ENCODE data around the gene KCNH1. TPM values are rescaled to one million over a fixed set of nuclear protein-coding genes. Genes with fewer than 3 reads are reported as not detected.

Gene KCNH1
- total and polyA plus RNA-seq, 2 experiments from 2014 or later, result 0.28 TPM; not detected in 1

DNA sequence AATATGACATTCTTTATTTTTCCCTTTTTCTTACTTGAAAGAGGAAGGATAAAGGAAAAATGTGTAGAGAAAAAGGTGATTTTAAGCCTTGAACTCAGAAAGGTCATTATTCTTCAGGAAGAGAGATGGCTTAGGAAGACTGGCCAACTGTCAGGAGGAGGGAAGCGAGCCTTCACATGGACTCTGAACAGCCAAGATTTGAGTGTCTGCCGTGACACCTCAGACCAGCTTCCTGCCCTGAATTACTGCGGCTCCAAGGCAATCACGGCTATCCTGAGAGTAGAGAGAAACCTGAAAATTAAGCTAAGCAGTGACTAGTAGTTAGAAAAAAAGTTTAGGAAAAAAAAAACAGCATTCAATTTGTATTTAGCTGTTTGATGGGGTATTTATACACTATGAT lies 314.7 kb downstream of the KCNH1 start:
- Histone ChIP-seq H3K9me2 (ENCODE audit: insufficient read depth) (no peaks in the 10 kb centered on the region), H4K20me1 (replicated peaks; ENCODE audit: insufficient read depth) (no peaks in the 10 kb centered on the region), H3K4me3 (no peak overlapping the region), H3K4me1 (ENCODE audit: insufficient read depth) (no peaks in the 10 kb centered on the region), H3K27ac (ENCODE audit: low read depth) (no peak overlapping the region), H3F3A (replicated peaks; ENCODE audit: low read depth) (no peaks in the 10 kb centered on the region), H2AFZ (no peak overlapping the region), H3K27me3 (ENCODE audit: insufficient read depth) (no peaks in the 10 kb centered on the region), H3K79me2 (replicated peaks; ENCODE audit: insufficient read depth) (no peaks in the 10 kb centered on the region), H3K36me3 (ENCODE audit: insufficient read depth) (no peaks in the 10 kb centered on the region), H3K4me2 (no peak overlapping the region)
- no peak for TF ChIP-seq ZNF114 (CRISPR knock-in tag; IDR thresholded peaks at IDR 0.05)
- TF ChIP-seq POLR2AphosphoS5 (IDR thresholded peaks at IDR 0.05; ENCODE audit: low read depth), result no peak
- TF ChIP-seq ZNF331 (CRISPR knock-in tag; IDR thresholded peaks at IDR 0.05; ENCODE audit: low read depth), result no peak
- TF ChIP-seq JUNB (IDR thresholded peaks at IDR 0.05; ENCODE audit: unreplicated experiment), result no peak
- TF ChIP-seq, protein P1, sequence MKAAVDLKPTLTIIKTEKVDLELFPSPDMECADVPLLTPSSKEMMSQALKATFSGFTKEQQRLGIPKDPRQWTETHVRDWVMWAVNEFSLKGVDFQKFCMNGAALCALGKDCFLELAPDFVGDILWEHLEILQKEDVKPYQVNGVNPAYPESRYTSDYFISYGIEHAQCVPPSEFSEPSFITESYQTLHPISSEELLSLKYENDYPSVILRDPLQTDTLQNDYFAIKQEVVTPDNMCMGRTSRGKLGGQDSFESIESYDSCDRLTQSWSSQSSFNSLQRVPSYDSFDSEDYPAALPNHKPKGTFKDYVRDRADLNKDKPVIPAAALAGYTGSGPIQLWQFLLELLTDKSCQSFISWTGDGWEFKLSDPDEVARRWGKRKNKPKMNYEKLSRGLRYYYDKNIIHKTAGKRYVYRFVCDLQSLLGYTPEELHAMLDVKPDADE (IDR thresholded peaks at IDR 0.05), result no peak
- TF ChIP-seq, protein P2, sequence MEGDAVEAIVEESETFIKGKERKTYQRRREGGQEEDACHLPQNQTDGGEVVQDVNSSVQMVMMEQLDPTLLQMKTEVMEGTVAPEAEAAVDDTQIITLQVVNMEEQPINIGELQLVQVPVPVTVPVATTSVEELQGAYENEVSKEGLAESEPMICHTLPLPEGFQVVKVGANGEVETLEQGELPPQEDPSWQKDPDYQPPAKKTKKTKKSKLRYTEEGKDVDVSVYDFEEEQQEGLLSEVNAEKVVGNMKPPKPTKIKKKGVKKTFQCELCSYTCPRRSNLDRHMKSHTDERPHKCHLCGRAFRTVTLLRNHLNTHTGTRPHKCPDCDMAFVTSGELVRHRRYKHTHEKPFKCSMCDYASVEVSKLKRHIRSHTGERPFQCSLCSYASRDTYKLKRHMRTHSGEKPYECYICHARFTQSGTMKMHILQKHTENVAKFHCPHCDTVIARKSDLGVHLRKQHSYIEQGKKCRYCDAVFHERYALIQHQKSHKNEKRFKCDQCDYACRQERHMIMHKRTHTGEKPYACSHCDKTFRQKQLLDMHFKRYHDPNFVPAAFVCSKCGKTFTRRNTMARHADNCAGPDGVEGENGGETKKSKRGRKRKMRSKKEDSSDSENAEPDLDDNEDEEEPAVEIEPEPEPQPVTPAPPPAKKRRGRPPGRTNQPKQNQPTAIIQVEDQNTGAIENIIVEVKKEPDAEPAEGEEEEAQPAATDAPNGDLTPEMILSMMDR (conservative IDR thresholded peaks at IDR 0.05; ENCODE audit: low read depth in 2 of 2), result no peak
- TF ChIP-seq, protein P3, sequence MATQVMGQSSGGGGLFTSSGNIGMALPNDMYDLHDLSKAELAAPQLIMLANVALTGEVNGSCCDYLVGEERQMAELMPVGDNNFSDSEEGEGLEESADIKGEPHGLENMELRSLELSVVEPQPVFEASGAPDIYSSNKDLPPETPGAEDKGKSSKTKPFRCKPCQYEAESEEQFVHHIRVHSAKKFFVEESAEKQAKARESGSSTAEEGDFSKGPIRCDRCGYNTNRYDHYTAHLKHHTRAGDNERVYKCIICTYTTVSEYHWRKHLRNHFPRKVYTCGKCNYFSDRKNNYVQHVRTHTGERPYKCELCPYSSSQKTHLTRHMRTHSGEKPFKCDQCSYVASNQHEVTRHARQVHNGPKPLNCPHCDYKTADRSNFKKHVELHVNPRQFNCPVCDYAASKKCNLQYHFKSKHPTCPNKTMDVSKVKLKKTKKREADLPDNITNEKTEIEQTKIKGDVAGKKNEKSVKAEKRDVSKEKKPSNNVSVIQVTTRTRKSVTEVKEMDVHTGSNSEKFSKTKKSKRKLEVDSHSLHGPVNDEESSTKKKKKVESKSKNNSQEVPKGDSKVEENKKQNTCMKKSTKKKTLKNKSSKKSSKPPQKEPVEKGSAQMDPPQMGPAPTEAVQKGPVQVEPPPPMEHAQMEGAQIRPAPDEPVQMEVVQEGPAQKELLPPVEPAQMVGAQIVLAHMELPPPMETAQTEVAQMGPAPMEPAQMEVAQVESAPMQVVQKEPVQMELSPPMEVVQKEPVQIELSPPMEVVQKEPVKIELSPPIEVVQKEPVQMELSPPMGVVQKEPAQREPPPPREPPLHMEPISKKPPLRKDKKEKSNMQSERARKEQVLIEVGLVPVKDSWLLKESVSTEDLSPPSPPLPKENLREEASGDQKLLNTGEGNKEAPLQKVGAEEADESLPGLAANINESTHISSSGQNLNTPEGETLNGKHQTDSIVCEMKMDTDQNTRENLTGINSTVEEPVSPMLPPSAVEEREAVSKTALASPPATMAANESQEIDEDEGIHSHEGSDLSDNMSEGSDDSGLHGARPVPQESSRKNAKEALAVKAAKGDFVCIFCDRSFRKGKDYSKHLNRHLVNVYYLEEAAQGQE (IDR thresholded peaks at IDR 0.05; ENCODE audit: unreplicated experiment), result no peak
- no peak for TF ChIP-seq NANOG (IDR thresholded peaks at IDR 0.05; ENCODE audit: borderline replicate concordance)
- no peak for TF ChIP-seq STAT1 (IDR thresholded peaks at IDR 0.05; ENCODE audit: unreplicated experiment)
- no peak for TF ChIP-seq CREB1 (CRISPR knock-in tag; IDR thresholded peaks at IDR 0.05; ENCODE audit: low read depth)
- TF ChIP-seq, protein P4, sequence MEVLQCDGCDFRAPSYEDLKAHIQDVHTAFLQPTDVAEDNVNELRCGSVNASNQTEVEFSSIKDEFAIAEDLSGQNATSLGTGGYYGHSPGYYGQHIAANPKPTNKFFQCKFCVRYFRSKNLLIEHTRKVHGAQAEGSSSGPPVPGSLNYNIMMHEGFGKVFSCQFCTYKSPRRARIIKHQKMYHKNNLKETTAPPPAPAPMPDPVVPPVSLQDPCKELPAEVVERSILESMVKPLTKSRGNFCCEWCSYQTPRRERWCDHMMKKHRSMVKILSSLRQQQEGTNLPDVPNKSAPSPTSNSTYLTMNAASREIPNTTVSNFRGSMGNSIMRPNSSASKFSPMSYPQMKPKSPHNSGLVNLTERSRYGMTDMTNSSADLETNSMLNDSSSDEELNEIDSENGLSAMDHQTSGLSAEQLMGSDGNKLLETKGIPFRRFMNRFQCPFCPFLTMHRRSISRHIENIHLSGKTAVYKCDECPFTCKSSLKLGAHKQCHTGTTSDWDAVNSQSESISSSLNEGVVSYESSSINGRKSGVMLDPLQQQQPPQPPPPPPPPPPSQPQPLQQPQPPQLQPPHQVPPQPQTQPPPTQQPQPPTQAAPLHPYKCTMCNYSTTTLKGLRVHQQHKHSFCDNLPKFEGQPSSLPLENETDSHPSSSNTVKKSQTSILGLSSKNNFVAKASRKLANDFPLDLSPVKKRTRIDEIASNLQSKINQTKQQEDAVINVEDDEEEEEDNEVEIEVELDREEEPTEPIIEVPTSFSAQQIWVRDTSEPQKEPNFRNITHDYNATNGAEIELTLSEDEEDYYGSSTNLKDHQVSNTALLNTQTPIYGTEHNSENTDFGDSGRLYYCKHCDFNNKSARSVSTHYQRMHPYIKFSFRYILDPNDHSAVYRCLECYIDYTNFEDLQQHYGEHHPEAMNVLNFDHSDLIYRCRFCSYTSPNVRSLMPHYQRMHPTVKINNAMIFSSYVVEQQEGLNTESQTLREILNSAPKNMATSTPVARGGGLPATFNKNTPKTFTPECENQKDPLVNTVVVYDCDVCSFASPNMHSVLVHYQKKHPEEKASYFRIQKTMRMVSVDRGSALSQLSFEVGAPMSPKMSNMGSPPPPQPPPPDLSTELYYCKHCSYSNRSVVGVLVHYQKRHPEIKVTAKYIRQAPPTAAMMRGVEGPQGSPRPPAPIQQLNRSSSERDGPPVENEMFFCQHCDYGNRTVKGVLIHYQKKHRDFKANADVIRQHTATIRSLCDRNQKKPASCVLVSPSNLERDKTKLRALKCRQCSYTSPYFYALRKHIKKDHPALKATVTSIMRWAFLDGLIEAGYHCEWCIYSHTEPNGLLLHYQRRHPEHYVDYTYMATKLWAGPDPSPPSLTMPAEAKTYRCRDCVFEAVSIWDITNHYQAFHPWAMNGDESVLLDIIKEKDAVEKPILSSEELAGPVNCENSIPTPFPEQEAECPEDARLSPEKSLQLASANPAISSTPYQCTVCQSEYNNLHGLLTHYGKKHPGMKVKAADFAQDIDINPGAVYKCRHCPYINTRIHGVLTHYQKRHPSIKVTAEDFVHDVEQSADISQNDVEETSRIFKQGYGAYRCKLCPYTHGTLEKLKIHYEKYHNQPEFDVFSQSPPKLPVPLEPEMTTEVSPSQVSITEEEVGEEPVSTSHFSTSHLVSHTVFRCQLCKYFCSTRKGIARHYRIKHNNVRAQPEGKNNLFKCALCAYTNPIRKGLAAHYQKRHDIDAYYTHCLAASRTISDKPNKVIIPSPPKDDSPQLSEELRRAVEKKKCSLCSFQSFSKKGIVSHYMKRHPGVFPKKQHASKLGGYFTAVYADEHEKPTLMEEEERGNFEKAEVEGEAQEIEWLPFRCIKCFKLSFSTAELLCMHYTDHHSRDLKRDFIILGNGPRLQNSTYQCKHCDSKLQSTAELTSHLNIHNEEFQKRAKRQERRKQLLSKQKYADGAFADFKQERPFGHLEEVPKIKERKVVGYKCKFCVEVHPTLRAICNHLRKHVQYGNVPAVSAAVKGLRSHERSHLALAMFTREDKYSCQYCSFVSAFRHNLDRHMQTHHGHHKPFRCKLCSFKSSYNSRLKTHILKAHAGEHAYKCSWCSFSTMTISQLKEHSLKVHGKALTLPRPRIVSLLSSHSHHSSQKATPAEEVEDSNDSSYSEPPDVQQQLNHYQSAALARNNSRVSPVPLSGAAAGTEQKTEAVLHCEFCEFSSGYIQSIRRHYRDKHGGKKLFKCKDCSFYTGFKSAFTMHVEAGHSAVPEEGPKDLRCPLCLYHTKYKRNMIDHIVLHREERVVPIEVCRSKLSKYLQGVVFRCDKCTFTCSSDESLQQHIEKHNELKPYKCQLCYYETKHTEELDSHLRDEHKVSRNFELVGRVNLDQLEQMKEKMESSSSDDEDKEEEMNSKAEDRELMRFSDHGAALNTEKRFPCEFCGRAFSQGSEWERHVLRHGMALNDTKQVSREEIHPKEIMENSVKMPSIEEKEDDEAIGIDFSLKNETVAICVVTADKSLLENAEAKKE (CRISPR knock-in tag; IDR thresholded peaks at IDR 0.05), result no peak
- no peak for TF ChIP-seq EZH2 (IDR thresholded peaks at IDR 0.05; ENCODE audit: low read depth, unreplicated experiment)
- TF ChIP-seq EZH2phosphoT487 (IDR thresholded peaks at IDR 0.05; ENCODE audit: unreplicated experiment), result no peak
- ATAC-seq (no peak), DNase-seq (ENCODE audit: low spot score) (no peak)
- Mint-ChIP-seq H3K36me3 (ENCODE audit: low read depth) (no peaks in the 10 kb centered on the region), H3K4me3 (no peak overlapping the region), H3K27me3 (ENCODE audit: insufficient read depth, low read depth, poor library complexity) (no peaks in the 10 kb centered on the region), H3K27ac (no peak overlapping the region), H3K4me1 (peaks cover 11% of the 10 kb centered on the region; the same call in 2 of the 3 replicates), H3K9me3 (no peaks in the 10 kb centered on the region)

Data from GM23338 (cell line).